Nephron (organoid): ENCODE results near the gene RSPH6A.

Experiments used
- H3K27ac Mint-ChIP-seq, 3 experiments: 2 replicates each; pipeline ENCODE4 v1.8.0; 2020; ENCODE audit warnings: mixed read lengths in 3 of 3, mild to moderate bottlenecking in 2 of 3, moderate library complexity in 1 of 3
- H3K27me3 Mint-ChIP-seq: 2 replicates; pipeline ENCODE4 v1.8.0; 2021; ENCODE audit warnings: low read depth, mild to moderate bottlenecking, moderate library complexity, mixed read lengths
- H3K36me3 Mint-ChIP-seq: 2 replicates; pipeline ENCODE4 v1.8.0; 2020; ENCODE audit warnings: low read depth, mixed read lengths
- H3K4me1 Mint-ChIP-seq: 2 replicates; pipeline ENCODE4 v1.8.0; 2020; ENCODE audit warnings: mixed read lengths
- H3K4me3 Mint-ChIP-seq, 3 experiments: 2 replicates each; pipeline ENCODE4 v1.8.0; 2020; ENCODE audit warnings: mild to moderate bottlenecking in 3 of 3, mixed read lengths in 3 of 3, moderate library complexity in 2 of 3
- H3K9me3 Mint-ChIP-seq: 2 replicates; pipeline ENCODE4 v1.8.0; 2020; ENCODE audit warnings: mixed read lengths
- CTCF ChIP-seq, 3 experiments: fragments of 200-600 bp; sonication (generic); IDR thresholded peaks; one replicate each; pipeline ENCODE4 v1.5.0; 2021; ENCODE audit warnings: antibody characterized with exemption in 3 of 3; ENCODE audit not compliant: unreplicated experiment in 3 of 3

The RSPH6A gene

GRCh38 chr19:45782820-45783785 is 32.0 kb downstream of the RSPH6A start:
- Mint-ChIP-seq H3K9me3 (no peaks in the 10 kb centered on the region), H3K36me3 (peaks cover 19% of the 10 kb centered on the region), H3K27me3 (no peaks in the 10 kb centered on the region), H3K4me1 (peaks cover 40% of the 10 kb centered on the region), H3K27ac (peak overlapping the region; percentile 51 to 63 (median 60)), H3K4me3 (peak overlapping the region; percentile 20 to 78 (median 66))
- no peak for TF ChIP-seq CTCF (IDR thresholded peaks at IDR 0.05; ENCODE audit: unreplicated experiment in 3 of 3)

- H3K27ac Mint-ChIP-seq: peak within 1 kb of the TSS; percentile 51 to 63 (median 60)
- peaks cover 33% of the 10 kb centered on the region for H3K4me1 Mint-ChIP-seq
- H3K4me3 Mint-ChIP-seq: peak within 1 kb of the TSS; percentile 37 to 86 (median 83)
- TF ChIP-seq CTCF (IDR thresholded peaks at IDR 0.05; ENCODE audit: unreplicated experiment in 3 of 3): no peak
- H3K9me3 Mint-ChIP-seq: no peaks in the 10 kb centered on the region
- no peaks in the 10 kb centered on the region for H3K27me3 Mint-ChIP-seq
- H3K36me3 Mint-ChIP-seq: peaks cover 12% of the 10 kb centered on the region
Measured at GRCh38 chr19:45782162-45782691, 32.9 kb downstream of the RSPH6A start, which contains the start of gene DMPK. DMPK (minus strand) TSS chr19:45782490; CDS start chr19:45782352, 138 bp downstream.

- Mint-ChIP-seq H3K27me3 (no peaks in the 10 kb centered on the region), H3K36me3 (peaks cover 18% of the 10 kb centered on the region), H3K9me3 (no peaks in the 10 kb centered on the region), H3K4me1 (peaks cover 33% of the 10 kb centered on the region), H3K27ac (peak overlapping the region; percentile 28 to 40 (median 38)), H3K4me3 (peak overlapping the region; percentile 39 to 86 (median 83))
- no peak for TF ChIP-seq CTCF (IDR thresholded peaks at IDR 0.05; ENCODE audit: unreplicated experiment in 3 of 3)
Measured at GRCh38 chr19:45781214-45782161, 33.6 kb downstream of the RSPH6A start.

GRCh38 chr19:45780448-45781213 is 34.5 kb downstream of the RSPH6A start:
- Mint-ChIP-seq H3K9me3 (no peaks in the 10 kb centered on the region), H3K27me3 (no peaks in the 10 kb centered on the region), H3K4me3 (peak overlapping the region; percentile 39 to 86 (median 83)), H3K4me1 (peaks cover 33% of the 10 kb centered on the region), H3K36me3 (peaks cover 16% of the 10 kb centered on the region), H3K27ac (peak overlapping the region; percentile 28 to 40 (median 38))
- TF ChIP-seq CTCF (IDR thresholded peaks at IDR 0.05; ENCODE audit: unreplicated experiment in 3 of 3): no peak

- TF ChIP-seq CTCF (IDR thresholded peaks at IDR 0.05; ENCODE audit: unreplicated experiment in 3 of 3): no peak
- H3K27me3 Mint-ChIP-seq: no peaks in the 10 kb centered on the region
- H3K4me3 Mint-ChIP-seq: peak overlapping the region; percentile 6 to 86 (median 75)
- H3K4me1 Mint-ChIP-seq: peaks cover 33% of the 10 kb centered on the region
- H3K27ac Mint-ChIP-seq: no peak overlapping the region
- H3K9me3 Mint-ChIP-seq: no peaks in the 10 kb centered on the region
- H3K36me3 Mint-ChIP-seq: peaks cover 16% of the 10 kb centered on the region
Measured at GRCh38 chr19:45780146-45780447, 35.0 kb downstream of the RSPH6A start.
